ENCODE measurements around the gene ABCG2. TPM values are rescaled to one million over a fixed set of nuclear protein-coding genes. Genes with fewer than 3 reads are reported as not detected.

ABCG2 gene
- total RNA-seq, 1 experiment from 2014 or later, result 0.44 TPM

- ATAC-seq (no peak), DNase-seq (ENCODE audit: low read depth, low spot score) (no peak)
- intact Hi-C loops (cut with micrococcal nuclease), result no loop called here
- no TSS peak for BruUV-seq (replicated peaks)
- no peak overlapping the region for H3K9ac ChIP-seq (ENCODE audit: low read length)
- RAD21 ChIA-PET (ENCODE audit: low non-redundant PET in 1 of 2, low total read pairs in 2 of 2, uncharacterized antibody in 2 of 2, unreplicated experiment in 2 of 2), result no interaction called here
- no peaks in the 10 kb centered on the region for H3K9me2 ChIP-seq (ENCODE audit: insufficient read depth)
- no peak overlapping the region for H3K27ac ChIP-seq (ENCODE audit: low read depth, low read length)
- H2AFZ ChIP-seq (ENCODE audit: low read depth, low read length, poor library complexity, severe bottlenecking), result no peak overlapping the region
- H3K4me3 ChIP-seq (replicated peaks in 1 of 2; ENCODE audit: low read depth in 1 of 2, low read length in 2 of 2), result no peak overlapping the region
- H3K9me3 ChIP-seq (ENCODE audit: control insufficient read depth in 1 of 2, insufficient read depth in 1 of 2, low read depth in 1 of 2, low read length in 2 of 2), result no peaks in the 10 kb centered on the region
- TF ChIP-seq ZBTB33 (IDR thresholded peaks at IDR 0.05; ENCODE audit: extremely low read depth, insufficient replicate concordance, low read length), result no peak
- TF ChIP-seq EGR1 (IDR thresholded peaks at IDR 0.05; ENCODE audit: low read depth), result no peak
- no peak for TF ChIP-seq TCF7L2 (IDR thresholded peaks at IDR 0.05; ENCODE audit: borderline replicate concordance, extremely low read depth, insufficient read depth, insufficient read length)
- TF ChIP-seq ZNF274 (IDR thresholded peaks at IDR 0.05; ENCODE audit: low read depth, low read length), result no peak
- no peak for TF ChIP-seq CEBPB (IDR thresholded peaks at IDR 0.05; ENCODE audit: low read depth)
- no peak for TF ChIP-seq CTCF (IDR thresholded peaks at IDR 0.05 in 2 of 3, conservative IDR thresholded peaks at IDR 0.05 in 1 of 3; ENCODE audit: borderline replicate concordance in 1 of 3, insufficient read depth in 1 of 3, low read depth in 2 of 3, low read length in 2 of 3)
- TF ChIP-seq JUND (IDR thresholded peaks at IDR 0.05), result no peak
- TF ChIP-seq ATF3 (IDR thresholded peaks at IDR 0.05), result no peak
- TF ChIP-seq SP1 (IDR thresholded peaks at IDR 0.05; ENCODE audit: low read depth), result no peak
- no peak for TF ChIP-seq REST (IDR thresholded peaks at IDR 0.05; ENCODE audit: low read depth)
- no peak for TF ChIP-seq SIN3A (IDR thresholded peaks at IDR 0.05; ENCODE audit: low read depth)
- no peaks in the 10 kb centered on the region for H3K79me2 ChIP-seq (ENCODE audit: insufficient read depth, low read length)
- no peaks in the 10 kb centered on the region for H4K20me1 ChIP-seq (ENCODE audit: insufficient read depth)
- CTCF ChIA-PET, result no interaction called here
- peaks cover 0 to 7% of the 10 kb centered on the region in 2 experiments; a peak in 2 of 4 replicates for H3K36me3 ChIP-seq (ENCODE audit: control insufficient read depth in 1 of 2, insufficient read depth in 2 of 2, low read length in 2 of 2)
- POLR2A ChIA-PET, result no interaction called here
- no peaks in the 10 kb centered on the region for H3K4me1 ChIP-seq (ENCODE audit: control insufficient read depth in 1 of 2, insufficient read depth in 2 of 2, low read length in 2 of 2)
- H3K4me2 ChIP-seq (ENCODE audit: low read length), result no peak overlapping the region
- H3K27me3 ChIP-seq (ENCODE audit: insufficient read depth, low read length), result no peaks in the 10 kb centered on the region
Measured at GRCh38 chr4:88077911-88078524, 80.4 kb downstream of the ABCG2 start.
